HCT116 (cell line): Measurements from ENCODE around the gene PFN3. TPM values are rescaled to one million over a fixed set of nuclear protein-coding genes. Genes with fewer than 3 reads are reported as not detected.

ENCODE experiments used
- ATAC-seq: fragments of 200-7000 bp; cut with Tn5 transposase; 2 replicates; pipeline ENCODE4 v1.9.1; 2020; ENCODE audit warnings: mild to moderate bottlenecking, moderate library complexity
- BruUV-seq: library from RNA; stranded (reverse); fragments of 400-500 nt; replicated peaks from 2 replicates; lab custom pipeline; 2021; lab: Mats Ljungman, UMichigan
- CTCF ChIA-PET: fragments of 300-600 bp; sonication (Branson Sonifier 250); formaldehyde crosslinking; loops from one replicate; lab custom pipeline; 2021; ENCODE audit warnings: antibody characterized with exemption; lab: Charles Lee
- POLR2A ChIA-PET: fragments of 300-600, 350-600 bp; sonication (Branson Sonifier 250); formaldehyde crosslinking; loops from one replicate; lab custom pipeline; 2021; ENCODE audit warnings: antibody characterized with exemption; lab: Charles Lee
- RAD21 ChIA-PET, 2 experiments: fragments of 300-600 bp; sonication (Branson Sonifier 250); formaldehyde crosslinking; loops; one replicate each; lab custom pipeline; 2023; ENCODE audit warnings: low total read pairs in 2 of 2; ENCODE audit not compliant: uncharacterized antibody in 2 of 2, unreplicated experiment in 2 of 2, low non-redundant PET in 1 of 2; lab: Charles Lee
- DNase-seq: peaks from one replicate; pipeline ENCODE4 v3.0.0-alpha.2; 2010; ENCODE audit warnings: low read depth, low spot score
- H2AFZ ChIP-seq: fragments of 200-600 bp; shearing (Covaris generic), sonication (generic); 2 replicates; pipeline ENCODE4 v1.6.1; 2017; ENCODE audit warnings: low read depth, mixed run types, mixed read lengths, antibody characterized with exemption, low read length; ENCODE audit not compliant: poor library complexity, severe bottlenecking
- H3K27ac ChIP-seq: 2 replicates; pipeline ENCODE4 v1.5.1; 2012; ENCODE audit warnings: low read depth, low read length
- H3K27me3 ChIP-seq: fragments of 200-600 bp; sonication (generic); 2 replicates; pipeline ENCODE4 v1.6.1; 2016; ENCODE audit warnings: mixed run types, low read length, mixed read lengths; ENCODE audit not compliant: insufficient read depth
- H3K36me3 ChIP-seq, 2 experiments: fragments of 200-500 bp in 1 of 2; fragments of 200-600 bp in 1 of 2; sonication (Bioruptor generic) in 1 of 2; sonication (generic) in 1 of 2; 2 replicates each; pipeline versions ENCODE4 v1.5.1 to v1.6.1; 2014 to 2016; ENCODE audit warnings: low read length in 2 of 2, inconsistent platforms in 1 of 2, mixed read lengths in 1 of 2, mixed run types in 1 of 2; ENCODE audit not compliant: insufficient read depth in 2 of 2, control insufficient read depth in 1 of 2
- H3K4me1 ChIP-seq, 2 experiments: fragments of 200-600 bp in 1 of 2; sonication (generic) in 1 of 2; 2 replicates each; pipeline versions ENCODE4 v1.5.1 to v1.6.1; 2012 to 2017; ENCODE audit warnings: low read length in 2 of 2, inconsistent platforms in 1 of 2, mild to moderate bottlenecking in 1 of 2, mixed read lengths in 1 of 2, mixed run types in 1 of 2, moderate library complexity in 1 of 2; ENCODE audit not compliant: insufficient read depth in 2 of 2, control insufficient read depth in 1 of 2
- H3K4me2 ChIP-seq: fragments of 200-600 bp; sonication (generic); 2 replicates; pipeline ENCODE4 v1.6.1; 2017; ENCODE audit warnings: mixed run types, low read length, mixed read lengths
- H3K4me3 ChIP-seq, 2 experiments: fragments of 200-600 bp in 1 of 2; sonication (generic) in 1 of 2; replicated peaks in 1 of 2; 2 replicates each; pipeline ENCODE4 v1.5.1; 2011 to 2016; ENCODE audit warnings: low read length in 2 of 2, control low read depth in 1 of 2, low read depth in 1 of 2, mild to moderate bottlenecking in 1 of 2, mixed read lengths in 1 of 2, mixed run types in 1 of 2
- H3K79me2 ChIP-seq: fragments of 200-600 bp; sonication (generic); 2 replicates; pipeline ENCODE4 v1.6.1; 2017; ENCODE audit warnings: mild to moderate bottlenecking, mixed run types, low read length, moderate library complexity, mixed read lengths; ENCODE audit not compliant: insufficient read depth
- H3K9ac ChIP-seq: fragments of 200-600 bp; sonication (generic); 2 replicates; pipeline ENCODE4 v1.6.1; 2016; ENCODE audit warnings: low read length, mixed read lengths
- H3K9me2 ChIP-seq: fragments of 200-600 bp; sonication (generic), shearing (Covaris generic); 2 replicates; pipeline ENCODE4 v1.6.1; 2017; ENCODE audit warnings: mixed run types, mild to moderate bottlenecking, moderate library complexity; ENCODE audit not compliant: insufficient read depth
- H3K9me3 ChIP-seq, 2 experiments: fragments of 200-500 bp in 1 of 2; fragments of 200-600 bp in 1 of 2; sonication (Bioruptor generic) in 1 of 2; sonication (generic) in 1 of 2; 2 replicates each; pipeline ENCODE4 v1.6.1; 2014 to 2017; ENCODE audit warnings: low read length in 2 of 2, mixed read lengths in 2 of 2, inconsistent platforms in 1 of 2, low read depth in 1 of 2, mild to moderate bottlenecking in 1 of 2, mixed run types in 1 of 2, moderate library complexity in 1 of 2; ENCODE audit not compliant: control insufficient read depth in 1 of 2, insufficient read depth in 1 of 2
- H4K20me1 ChIP-seq: fragments of 200-600 bp; sonication (generic), shearing (Covaris generic); 2 replicates; pipeline ENCODE4 v1.6.1; 2017; ENCODE audit warnings: mixed run types, mild to moderate bottlenecking, moderate library complexity; ENCODE audit not compliant: insufficient read depth
- CEBPB ChIP-seq: IDR thresholded peaks from 2 replicates; pipeline ENCODE4 v1.6.1; 2012; ENCODE audit warnings: low read depth
- CTCF ChIP-seq, 3 experiments: fragments of 200-600 bp in 1 of 3; sonication (generic) in 1 of 3; IDR thresholded peaks in 2 of 3; conservative IDR thresholded peaks in 1 of 3; 2 replicates each; pipeline ENCODE4 v1.5.1; 2012 to 2017; ENCODE audit warnings: low read depth in 2 of 3, low read length in 2 of 3, antibody characterized with exemption in 1 of 3, borderline replicate concordance in 1 of 3, control low read depth in 1 of 3, mild to moderate bottlenecking in 1 of 3, mixed read lengths in 1 of 3, mixed run types in 1 of 3, moderate library complexity in 1 of 3; ENCODE audit not compliant: insufficient read depth in 1 of 3
- EGR1 ChIP-seq: IDR thresholded peaks from 2 replicates; pipeline ENCODE4 v1.6.1; 2012; ENCODE audit warnings: low read depth
- ELF1 ChIP-seq: IDR thresholded peaks from 2 replicates; pipeline ENCODE4 v1.6.1; 2012; ENCODE audit warnings: low read depth, borderline replicate concordance
- EZH2phosphoT487 ChIP-seq: fragments of 200-600 bp; IDR thresholded peaks from 2 replicates; pipeline ENCODE4 v1.6.1; 2018; ENCODE audit warnings: antibody characterized with exemption, borderline replicate concordance
- JUND ChIP-seq: IDR thresholded peaks from 2 replicates; pipeline ENCODE4 v1.6.1; 2012
- MAX ChIP-seq: IDR thresholded peaks from 2 replicates; pipeline ENCODE4 v1.6.1; 2012
- POLR2AphosphoS5 ChIP-seq: IDR thresholded peaks from 2 replicates; pipeline ENCODE4 v1.6.1; 2011; ENCODE audit warnings: mild to moderate bottlenecking, low read depth, low read length, moderate library complexity
- RAD21 ChIP-seq: IDR thresholded peaks from 2 replicates; pipeline ENCODE4 v1.6.1; 2012; ENCODE audit warnings: low read depth, mild to moderate bottlenecking
- SIN3A ChIP-seq: IDR thresholded peaks from 2 replicates; pipeline ENCODE4 v1.6.1; 2012; ENCODE audit warnings: low read depth
- SRF ChIP-seq: IDR thresholded peaks from 2 replicates; pipeline ENCODE4 v1.6.1; 2012; ENCODE audit warnings: low read depth
- ZFX ChIP-seq: fragments of 450-650 bp; IDR thresholded peaks from 2 replicates; pipeline ENCODE4 v1.6.1; 2017
- intact Hi-C: fragments of 100-400 bp; cut with micrococcal nuclease; formaldehyde crosslinking; loops from 2 replicates; pipeline ENCODE4 v1.10.0; 2022
- total RNA-seq: library from RNA; stranded (reverse); gene quantifications from one replicate; pipeline ENCODE4 v1.2.1, GENCODE V29; 2021; ENCODE audit not compliant: unreplicated experiment
- TF ChIP-seq, protein P1 (sequence below): IDR thresholded peaks from 2 replicates; pipeline ENCODE4 v1.6.1; 2011; ENCODE audit warnings: mild to moderate bottlenecking, low read length, moderate library complexity; ENCODE audit not compliant: insufficient replicate concordance; ENCODE audit errors: extremely low read depth
- TF ChIP-seq, protein P2 (sequence below): IDR thresholded peaks from 2 replicates; pipeline ENCODE4 v1.6.1; 2012; ENCODE audit warnings: low read depth

The PFN3 gene
- total RNA-seq, 1 experiment from 2014 or later, result not detected

DNA sequence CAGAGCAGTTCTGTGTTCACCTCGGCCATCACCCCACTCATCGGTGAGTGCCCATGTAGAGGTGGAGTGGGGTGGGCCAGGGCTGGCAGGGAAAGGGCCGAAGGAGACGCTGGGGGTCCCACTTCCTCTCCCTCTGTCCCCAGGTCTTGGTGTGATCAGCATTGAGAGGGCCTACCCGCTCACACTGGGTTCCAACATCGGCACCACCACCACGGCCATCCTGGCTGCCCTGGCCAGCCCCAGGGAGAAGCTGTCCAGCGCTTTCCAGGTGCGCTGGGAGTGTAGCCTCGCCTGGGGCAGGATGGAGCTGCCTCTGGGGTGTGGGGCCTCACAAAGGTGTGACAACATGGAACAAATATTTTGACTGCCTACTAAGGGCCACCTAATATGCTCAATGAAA lies 3.7 kb downstream of the PFN3 start:
- no peak overlapping the region for H3K27ac ChIP-seq
- H2AFZ ChIP-seq, result no peak overlapping the region
- H3K27me3 ChIP-seq, result no peaks in the 10 kb centered on the region
- CTCF ChIA-PET, result no interaction called here
- no peak overlapping the region for H3K4me3 ChIP-seq
- RAD21 ChIA-PET, result no interaction called here
- no peaks in the 10 kb centered on the region for H3K79me2 ChIP-seq
- no peaks in the 10 kb centered on the region for H4K20me1 ChIP-seq
- H3K9ac ChIP-seq, result no peak overlapping the region
- intact Hi-C loops, result no loop called here
- no peaks in the 10 kb centered on the region for H3K9me3 ChIP-seq
- DNase-seq (no peak), ATAC-seq (no peak)
- no peaks in the 10 kb centered on the region for H3K9me2 ChIP-seq
- H3K4me1 ChIP-seq, result peaks cover 3 to 11% of the 10 kb centered on the region in 2 experiments
- H3K36me3 ChIP-seq, result no peaks in the 10 kb centered on the region
- TF ChIP-seq, protein P1, sequence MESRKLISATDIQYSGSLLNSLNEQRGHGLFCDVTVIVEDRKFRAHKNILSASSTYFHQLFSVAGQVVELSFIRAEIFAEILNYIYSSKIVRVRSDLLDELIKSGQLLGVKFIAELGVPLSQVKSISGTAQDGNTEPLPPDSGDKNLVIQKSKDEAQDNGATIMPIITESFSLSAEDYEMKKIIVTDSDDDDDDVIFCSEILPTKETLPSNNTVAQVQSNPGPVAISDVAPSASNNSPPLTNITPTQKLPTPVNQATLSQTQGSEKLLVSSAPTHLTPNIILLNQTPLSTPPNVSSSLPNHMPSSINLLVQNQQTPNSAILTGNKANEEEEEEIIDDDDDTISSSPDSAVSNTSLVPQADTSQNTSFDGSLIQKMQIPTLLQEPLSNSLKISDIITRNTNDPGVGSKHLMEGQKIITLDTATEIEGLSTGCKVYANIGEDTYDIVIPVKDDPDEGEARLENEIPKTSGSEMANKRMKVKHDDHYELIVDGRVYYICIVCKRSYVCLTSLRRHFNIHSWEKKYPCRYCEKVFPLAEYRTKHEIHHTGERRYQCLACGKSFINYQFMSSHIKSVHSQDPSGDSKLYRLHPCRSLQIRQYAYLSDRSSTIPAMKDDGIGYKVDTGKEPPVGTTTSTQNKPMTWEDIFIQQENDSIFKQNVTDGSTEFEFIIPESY, result no peak
- TF ChIP-seq RAD21 (no peak), ELF1 (no peak), EGR1 (no peak), JUND (no peak), SRF (no peak)
- POLR2A ChIA-PET, result no interaction called here
- BruUV-seq, result no TSS peak
- H3K4me2 ChIP-seq, result no peak overlapping the region

DNA sequence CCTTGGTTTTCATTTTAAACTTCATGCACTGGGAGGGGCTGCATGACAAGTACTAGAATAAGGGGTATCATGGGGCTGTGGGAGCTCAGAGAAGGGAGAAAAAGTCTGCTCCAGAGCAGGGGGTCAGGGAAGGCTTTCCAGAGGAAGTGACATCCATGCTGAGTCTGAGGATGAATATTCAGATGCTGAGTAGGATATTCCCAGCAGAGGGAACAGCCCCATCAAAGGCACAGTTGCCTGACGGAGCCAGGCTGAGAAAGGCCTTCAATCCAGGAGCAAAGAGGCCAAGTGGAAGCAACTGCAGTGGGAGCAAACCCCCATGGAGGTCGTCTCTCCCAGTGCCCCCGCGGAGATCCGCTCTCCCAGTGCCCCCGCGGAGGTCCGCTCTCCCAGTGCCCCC lies 4.4 kb downstream of the PFN3 start:
- Histone ChIP-seq H3K9me2 (no peaks in the 10 kb centered on the region), H3K9ac (no peak overlapping the region), H3K27me3 (no peaks in the 10 kb centered on the region), H2AFZ (no peak overlapping the region), H3K9me3 (no peaks in the 10 kb centered on the region), H3K79me2 (no peaks in the 10 kb centered on the region), H3K4me1 (peaks cover 0 to 12% of the 10 kb centered on the region in 2 experiments; a peak in 1 of 4 replicates), H3K4me2 (no peak overlapping the region), H3K27ac (no peak overlapping the region), H4K20me1 (no peaks in the 10 kb centered on the region), H3K36me3 (no peaks in the 10 kb centered on the region), H3K4me3 (no peak overlapping the region)
- ChIA-PET CTCF (no interaction called here), RAD21 (no interaction called here), POLR2A (no interaction called here)
- DNase-seq (no peak), ATAC-seq (no peak)
- intact Hi-C loops, result no loop called here
- no TSS peak for BruUV-seq
- TF ChIP-seq CTCF (IDR thresholded peaks at IDR 0.05 in 2 of 3, conservative IDR thresholded peaks at IDR 0.05 in 1 of 3; ENCODE audit: borderline replicate concordance in 1 of 3, insufficient read depth in 1 of 3, low read depth in 2 of 3, low read length in 2 of 3) (no peak), RAD21 (no peak), POLR2AphosphoS5 (no peak), MAX (no peak), EZH2phosphoT487 (no peak), SIN3A (no peak), CEBPB (no peak), SRF (no peak), ZFX (no peak)
- TF ChIP-seq, protein P2, sequence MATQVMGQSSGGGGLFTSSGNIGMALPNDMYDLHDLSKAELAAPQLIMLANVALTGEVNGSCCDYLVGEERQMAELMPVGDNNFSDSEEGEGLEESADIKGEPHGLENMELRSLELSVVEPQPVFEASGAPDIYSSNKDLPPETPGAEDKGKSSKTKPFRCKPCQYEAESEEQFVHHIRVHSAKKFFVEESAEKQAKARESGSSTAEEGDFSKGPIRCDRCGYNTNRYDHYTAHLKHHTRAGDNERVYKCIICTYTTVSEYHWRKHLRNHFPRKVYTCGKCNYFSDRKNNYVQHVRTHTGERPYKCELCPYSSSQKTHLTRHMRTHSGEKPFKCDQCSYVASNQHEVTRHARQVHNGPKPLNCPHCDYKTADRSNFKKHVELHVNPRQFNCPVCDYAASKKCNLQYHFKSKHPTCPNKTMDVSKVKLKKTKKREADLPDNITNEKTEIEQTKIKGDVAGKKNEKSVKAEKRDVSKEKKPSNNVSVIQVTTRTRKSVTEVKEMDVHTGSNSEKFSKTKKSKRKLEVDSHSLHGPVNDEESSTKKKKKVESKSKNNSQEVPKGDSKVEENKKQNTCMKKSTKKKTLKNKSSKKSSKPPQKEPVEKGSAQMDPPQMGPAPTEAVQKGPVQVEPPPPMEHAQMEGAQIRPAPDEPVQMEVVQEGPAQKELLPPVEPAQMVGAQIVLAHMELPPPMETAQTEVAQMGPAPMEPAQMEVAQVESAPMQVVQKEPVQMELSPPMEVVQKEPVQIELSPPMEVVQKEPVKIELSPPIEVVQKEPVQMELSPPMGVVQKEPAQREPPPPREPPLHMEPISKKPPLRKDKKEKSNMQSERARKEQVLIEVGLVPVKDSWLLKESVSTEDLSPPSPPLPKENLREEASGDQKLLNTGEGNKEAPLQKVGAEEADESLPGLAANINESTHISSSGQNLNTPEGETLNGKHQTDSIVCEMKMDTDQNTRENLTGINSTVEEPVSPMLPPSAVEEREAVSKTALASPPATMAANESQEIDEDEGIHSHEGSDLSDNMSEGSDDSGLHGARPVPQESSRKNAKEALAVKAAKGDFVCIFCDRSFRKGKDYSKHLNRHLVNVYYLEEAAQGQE, result no peak
